Mucosa of stomach (tissue), 1 donor: ENCODE data around the gene GINS2.

ENCODE experiments used
- H3K27me3 ChIP-seq: one replicate; pipeline ENCODE4 v1.7.0; 2013; ENCODE audit warnings: mild to moderate bottlenecking, low read length; ENCODE audit not compliant: control insufficient read depth, insufficient read depth
- H3K36me3 ChIP-seq: one replicate; pipeline ENCODE4 v1.7.0; 2013; ENCODE audit warnings: low read length; ENCODE audit not compliant: control insufficient read depth, insufficient read depth
- H3K4me1 ChIP-seq: one replicate; pipeline ENCODE4 v1.7.0; 2013; ENCODE audit warnings: mild to moderate bottlenecking, low read length; ENCODE audit not compliant: control insufficient read depth, insufficient read depth
- H3K4me3 ChIP-seq: one replicate; pipeline ENCODE4 v1.7.0; 2013; ENCODE audit warnings: low read length
- H3K9ac ChIP-seq: one replicate; pipeline ENCODE4 v1.7.0; 2013; ENCODE audit warnings: mild to moderate bottlenecking, low read length, moderate library complexity
- H3K9me3 ChIP-seq: one replicate; pipeline ENCODE4 v1.7.0; 2013; ENCODE audit warnings: mild to moderate bottlenecking, low read length, moderate library complexity; ENCODE audit not compliant: control insufficient read depth
- donor health status: Pancreatic carcinoma.

Gene GINS2

DNA sequence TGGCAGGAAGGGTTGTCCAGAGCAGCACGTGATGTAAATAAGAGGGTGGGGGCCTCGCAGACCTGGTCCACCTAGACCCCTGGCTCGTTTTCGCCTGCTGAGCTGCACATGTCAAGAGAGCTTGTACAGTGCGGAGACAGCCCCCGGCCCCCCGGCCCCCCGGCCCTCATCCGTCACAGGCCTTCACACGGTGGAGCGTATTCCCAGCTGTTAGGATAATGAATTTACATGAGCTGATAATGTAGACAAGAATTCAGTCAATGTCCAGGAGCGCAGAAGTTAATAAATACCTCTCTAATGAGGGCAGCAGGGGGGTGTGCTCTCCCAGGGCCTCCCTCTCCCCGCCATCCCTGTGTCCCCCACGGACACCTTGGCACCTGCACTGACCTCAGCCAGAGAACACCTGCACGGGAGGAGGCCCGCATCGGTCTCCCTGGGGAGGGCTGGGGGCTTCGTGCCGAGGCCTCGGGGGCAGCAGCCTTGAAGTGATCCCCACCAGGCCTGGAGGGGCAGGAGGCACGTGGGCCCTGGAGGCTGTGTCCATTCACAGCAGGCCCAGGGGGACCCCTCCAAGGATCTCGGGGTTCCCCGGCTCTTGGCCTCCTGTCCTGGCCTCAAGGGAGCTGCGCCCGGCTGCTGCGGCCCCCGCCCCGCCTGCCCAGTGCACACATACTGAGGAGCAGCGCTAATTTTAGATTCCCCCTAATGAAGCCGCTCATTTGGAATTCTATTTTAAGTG lies 61.1 kb downstream of the GINS2 start:
- Histone ChIP-seq H3K27me3 (no peaks in the 10 kb centered on the region), H3K9ac (no peak overlapping the region), H3K36me3 (no peaks in the 10 kb centered on the region), H3K4me3 (no peak overlapping the region), H3K9me3 (no peaks in the 10 kb centered on the region), H3K4me1 (peaks cover 46% of the 10 kb centered on the region)

DNA sequence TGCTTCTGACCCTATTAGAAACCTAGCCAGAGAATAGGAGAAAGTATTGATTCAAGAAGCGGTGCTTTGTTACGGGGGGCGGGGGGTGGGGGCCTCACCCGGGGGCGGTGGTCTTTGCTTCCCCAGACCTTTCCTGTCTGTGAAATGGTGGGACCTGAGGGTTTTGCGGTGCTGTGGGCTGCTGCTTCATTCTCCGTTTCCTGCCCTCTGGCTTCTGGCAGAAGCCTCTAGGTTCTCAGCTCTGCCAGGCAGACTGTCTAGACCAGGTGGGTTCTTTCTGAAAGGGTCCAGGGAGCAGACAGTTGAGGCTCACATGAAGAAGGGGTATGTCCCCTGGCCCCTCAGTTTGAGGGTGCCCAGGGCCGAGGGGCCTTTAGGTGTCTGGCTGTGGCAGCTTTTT lies 61.7 kb downstream of the GINS2 start:
- H3K4me1 ChIP-seq = peaks cover 52% of the 10 kb centered on the region

More for the DNA sequence above, 61.7 kb downstream of the GINS2 start:
- no peaks in the 10 kb centered on the region for H3K27me3 ChIP-seq
- no peak overlapping the region for H3K4me3 ChIP-seq
- H3K36me3 ChIP-seq = no peaks in the 10 kb centered on the region
- no peaks in the 10 kb centered on the region for H3K9me3 ChIP-seq
- H3K9ac ChIP-seq = no peak overlapping the region
